ENCODE measurements around the gene TSPAN31.

GRCh38 chr12:57781801-57782200 lies 37.0 kb downstream of the TSPAN31 start:
- no peak for TF ChIP-seq CTCF (IDR thresholded peaks at IDR 0.05; ENCODE audit: low read depth, low read length, poor library complexity, severe bottlenecking)
- no peak for TF ChIP-seq EZH2phosphoT487 (IDR thresholded peaks at IDR 0.05; ENCODE audit: borderline replicate concordance, low read length)

All from DOHH2 (cell line).